ENCODE results near the gene GATAD2A.

DNA sequence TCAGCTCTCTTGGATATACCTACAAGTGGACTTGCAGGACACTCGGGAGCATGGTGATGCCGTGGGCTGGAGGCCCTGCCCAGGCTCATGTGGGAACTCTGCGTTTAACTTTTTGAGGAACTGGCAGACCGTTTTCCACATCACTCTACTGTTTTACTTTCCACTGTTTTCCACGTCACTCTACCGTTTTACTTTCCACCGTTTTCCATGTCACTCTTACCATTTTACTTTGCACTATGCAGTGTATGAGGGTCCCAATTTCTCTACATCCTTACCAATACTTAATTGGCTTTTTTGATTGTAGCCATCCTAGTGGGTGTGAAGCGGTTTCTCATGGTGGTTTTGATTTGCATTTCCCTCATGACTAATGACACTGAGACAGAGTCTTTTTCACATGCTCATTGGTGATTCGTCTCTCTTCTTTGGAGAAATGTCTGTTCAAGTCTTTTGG, 40.5 kb downstream of the GATAD2A start:
- TF ChIP-seq, protein P1, sequence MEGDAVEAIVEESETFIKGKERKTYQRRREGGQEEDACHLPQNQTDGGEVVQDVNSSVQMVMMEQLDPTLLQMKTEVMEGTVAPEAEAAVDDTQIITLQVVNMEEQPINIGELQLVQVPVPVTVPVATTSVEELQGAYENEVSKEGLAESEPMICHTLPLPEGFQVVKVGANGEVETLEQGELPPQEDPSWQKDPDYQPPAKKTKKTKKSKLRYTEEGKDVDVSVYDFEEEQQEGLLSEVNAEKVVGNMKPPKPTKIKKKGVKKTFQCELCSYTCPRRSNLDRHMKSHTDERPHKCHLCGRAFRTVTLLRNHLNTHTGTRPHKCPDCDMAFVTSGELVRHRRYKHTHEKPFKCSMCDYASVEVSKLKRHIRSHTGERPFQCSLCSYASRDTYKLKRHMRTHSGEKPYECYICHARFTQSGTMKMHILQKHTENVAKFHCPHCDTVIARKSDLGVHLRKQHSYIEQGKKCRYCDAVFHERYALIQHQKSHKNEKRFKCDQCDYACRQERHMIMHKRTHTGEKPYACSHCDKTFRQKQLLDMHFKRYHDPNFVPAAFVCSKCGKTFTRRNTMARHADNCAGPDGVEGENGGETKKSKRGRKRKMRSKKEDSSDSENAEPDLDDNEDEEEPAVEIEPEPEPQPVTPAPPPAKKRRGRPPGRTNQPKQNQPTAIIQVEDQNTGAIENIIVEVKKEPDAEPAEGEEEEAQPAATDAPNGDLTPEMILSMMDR (conservative IDR thresholded peaks at IDR 0.05 in 1 of 2, IDR thresholded peaks at IDR 0.05 in 1 of 2; ENCODE audit: extremely low read depth in 1 of 2, insufficient read depth in 1 of 2, low read depth in 1 of 2, low read length in 2 of 2): no peak
- TF ChIP-seq EZH2 (IDR thresholded peaks at IDR 0.05; ENCODE audit: borderline replicate concordance, low read length): no peak

All from mammary epithelial cell (primary cell).